ENCODE data around the gene SLCO2B1. TPM values are rescaled to one million over a fixed set of nuclear protein-coding genes. Genes with fewer than 3 reads are reported as not detected.

SLCO2B1 gene
- total RNA-seq, 1 donor = not detected

DNA sequence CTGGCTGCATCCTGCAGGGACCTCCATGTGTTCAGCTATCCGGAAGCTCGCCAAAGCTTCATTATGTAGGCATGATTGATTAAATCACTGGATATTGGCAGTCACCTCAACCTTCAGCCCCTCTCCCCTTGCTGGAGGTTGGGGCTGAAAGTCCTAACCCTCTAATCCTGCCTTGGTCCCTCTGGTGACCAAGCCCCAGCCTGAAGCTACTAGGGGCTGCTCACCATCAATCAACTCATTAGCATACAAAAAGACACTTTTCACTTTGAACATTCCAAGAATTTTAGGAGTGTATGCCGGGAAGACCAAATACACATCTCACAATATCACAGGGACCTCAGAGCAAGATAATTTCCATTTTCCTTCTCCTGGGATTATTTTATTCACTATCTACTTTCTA lies 50.9 kb downstream of the SLCO2B1 start:
- TF ChIP-seq, protein P1, sequence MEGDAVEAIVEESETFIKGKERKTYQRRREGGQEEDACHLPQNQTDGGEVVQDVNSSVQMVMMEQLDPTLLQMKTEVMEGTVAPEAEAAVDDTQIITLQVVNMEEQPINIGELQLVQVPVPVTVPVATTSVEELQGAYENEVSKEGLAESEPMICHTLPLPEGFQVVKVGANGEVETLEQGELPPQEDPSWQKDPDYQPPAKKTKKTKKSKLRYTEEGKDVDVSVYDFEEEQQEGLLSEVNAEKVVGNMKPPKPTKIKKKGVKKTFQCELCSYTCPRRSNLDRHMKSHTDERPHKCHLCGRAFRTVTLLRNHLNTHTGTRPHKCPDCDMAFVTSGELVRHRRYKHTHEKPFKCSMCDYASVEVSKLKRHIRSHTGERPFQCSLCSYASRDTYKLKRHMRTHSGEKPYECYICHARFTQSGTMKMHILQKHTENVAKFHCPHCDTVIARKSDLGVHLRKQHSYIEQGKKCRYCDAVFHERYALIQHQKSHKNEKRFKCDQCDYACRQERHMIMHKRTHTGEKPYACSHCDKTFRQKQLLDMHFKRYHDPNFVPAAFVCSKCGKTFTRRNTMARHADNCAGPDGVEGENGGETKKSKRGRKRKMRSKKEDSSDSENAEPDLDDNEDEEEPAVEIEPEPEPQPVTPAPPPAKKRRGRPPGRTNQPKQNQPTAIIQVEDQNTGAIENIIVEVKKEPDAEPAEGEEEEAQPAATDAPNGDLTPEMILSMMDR (IDR thresholded peaks at IDR 0.05; ENCODE audit: insufficient read depth, low read depth, low read length) = no peak
- H3K4me3 ChIP-seq (ENCODE audit: low read depth, low read length) = no peak overlapping the region
- no peak for DNase-seq (ENCODE audit: low read depth)

DNA sequence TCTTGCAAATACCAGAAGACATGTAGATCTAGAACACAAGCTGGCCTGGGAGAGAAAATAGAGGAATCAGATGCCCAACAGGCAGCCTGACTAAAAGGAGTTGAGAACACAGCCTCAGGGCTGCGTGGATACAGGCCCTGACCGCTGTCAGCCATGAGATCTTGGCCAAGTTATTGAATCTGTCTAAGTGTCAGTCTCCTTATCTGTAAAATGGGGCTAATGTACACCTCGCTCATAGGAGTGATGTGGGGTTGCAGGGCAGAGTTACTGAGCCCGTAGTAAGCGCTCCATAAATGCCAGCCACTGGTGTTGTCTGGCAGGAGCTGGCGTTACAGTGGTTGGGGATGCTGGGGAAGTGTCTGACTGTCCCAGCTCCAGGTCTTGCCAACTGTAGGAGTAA lies 51.3 kb downstream of the SLCO2B1 start:
- H3K4me3 ChIP-seq (ENCODE audit: low read depth, low read length) = no peak overlapping the region
- TF ChIP-seq, protein P1 (IDR thresholded peaks at IDR 0.05; ENCODE audit: insufficient read depth, low read depth, low read length) = no peak
- DNase-seq (ENCODE audit: low read depth) = no peak

DNA sequence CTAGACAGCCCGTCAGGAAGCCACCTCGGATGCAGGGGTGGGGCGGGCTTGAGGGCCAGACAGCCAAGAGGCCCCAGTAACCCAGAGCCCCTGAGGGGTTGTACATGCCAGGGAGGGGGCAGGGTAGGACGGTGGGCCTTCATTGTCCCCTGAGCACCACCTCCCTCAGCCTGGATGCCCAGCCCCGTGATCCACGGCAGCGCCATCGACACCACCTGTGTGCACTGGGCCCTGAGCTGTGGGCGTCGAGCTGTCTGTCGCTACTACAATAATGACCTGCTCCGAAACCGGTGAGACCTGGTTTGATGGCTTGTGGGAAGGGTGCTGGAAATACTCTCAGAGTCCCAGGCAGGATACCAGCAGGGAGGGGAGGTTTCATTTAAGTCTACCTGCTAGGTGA lies 52.2 kb downstream of the SLCO2B1 start:
- H3K4me3 ChIP-seq (ENCODE audit: low read depth, low read length) = no peak overlapping the region
- TF ChIP-seq, protein P1 (IDR thresholded peaks at IDR 0.05; ENCODE audit: insufficient read depth, low read depth, low read length) = no peak
- DNase-seq (ENCODE audit: low read depth) = no peak

DNA sequence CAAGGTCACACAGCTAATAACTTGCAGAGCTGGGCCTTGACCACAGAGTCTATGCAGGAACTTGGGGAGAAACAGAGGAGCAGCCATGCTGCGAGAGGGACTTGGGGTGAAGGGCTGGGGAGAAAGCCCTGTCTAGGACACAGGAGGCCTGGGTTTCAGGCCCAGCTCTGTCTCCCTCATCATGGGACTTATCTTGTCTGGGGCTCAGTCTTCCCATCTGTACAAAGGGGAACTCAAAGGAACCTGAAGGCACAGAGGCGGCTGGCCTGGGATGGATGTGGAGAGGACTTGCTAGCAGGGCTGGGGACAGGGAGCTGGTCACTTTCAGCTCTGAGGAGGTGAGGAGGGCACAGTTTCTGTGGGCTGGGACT lies 52.7 kb downstream of the SLCO2B1 start:
- H3K4me3 ChIP-seq (ENCODE audit: low read depth, low read length) = no peak overlapping the region
- DNase-seq (ENCODE audit: low read depth) = no peak
- TF ChIP-seq, protein P1 (IDR thresholded peaks at IDR 0.05; ENCODE audit: insufficient read depth, low read depth, low read length) = no peak

DNA sequence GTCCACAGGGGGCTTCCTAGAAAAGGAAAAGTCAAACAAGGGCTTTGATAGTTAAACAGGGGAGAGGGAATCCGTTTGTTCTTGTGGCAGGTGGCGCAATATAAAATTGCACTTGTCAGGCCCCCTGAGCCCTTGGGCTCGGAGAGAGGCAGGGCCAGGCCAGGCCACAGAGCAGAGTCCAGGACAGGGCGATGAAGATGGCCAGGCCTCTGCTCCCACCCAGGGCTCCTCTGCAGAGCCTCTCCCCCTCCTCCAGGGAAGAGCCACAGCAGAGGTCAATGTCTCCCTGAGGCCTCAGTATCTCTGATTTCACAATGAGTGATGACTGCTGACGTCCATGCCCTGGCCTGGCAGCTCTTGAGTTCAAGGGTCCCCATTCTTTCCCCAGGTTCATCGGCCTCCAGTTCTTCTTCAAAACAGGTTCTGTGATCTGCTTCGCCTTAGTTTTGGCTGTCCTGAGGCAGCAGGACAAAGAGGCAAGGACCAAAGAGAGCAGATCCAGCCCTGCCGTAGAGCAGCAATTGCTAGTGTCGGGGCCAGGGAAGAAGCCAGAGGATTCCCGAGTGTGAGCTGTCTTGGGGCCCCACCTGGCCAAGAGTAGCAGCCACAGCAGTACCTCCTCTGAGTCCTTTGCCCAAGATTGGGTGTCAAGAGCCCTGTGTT lies 53.2 kb downstream of the SLCO2B1 start:
- TF ChIP-seq, protein P1 (IDR thresholded peaks at IDR 0.05; ENCODE audit: insufficient read depth, low read depth, low read length) = no peak
- DNase-seq (ENCODE audit: low read depth) = no peak
- no peak overlapping the region for H3K4me3 ChIP-seq (ENCODE audit: low read depth, low read length)

DNA sequence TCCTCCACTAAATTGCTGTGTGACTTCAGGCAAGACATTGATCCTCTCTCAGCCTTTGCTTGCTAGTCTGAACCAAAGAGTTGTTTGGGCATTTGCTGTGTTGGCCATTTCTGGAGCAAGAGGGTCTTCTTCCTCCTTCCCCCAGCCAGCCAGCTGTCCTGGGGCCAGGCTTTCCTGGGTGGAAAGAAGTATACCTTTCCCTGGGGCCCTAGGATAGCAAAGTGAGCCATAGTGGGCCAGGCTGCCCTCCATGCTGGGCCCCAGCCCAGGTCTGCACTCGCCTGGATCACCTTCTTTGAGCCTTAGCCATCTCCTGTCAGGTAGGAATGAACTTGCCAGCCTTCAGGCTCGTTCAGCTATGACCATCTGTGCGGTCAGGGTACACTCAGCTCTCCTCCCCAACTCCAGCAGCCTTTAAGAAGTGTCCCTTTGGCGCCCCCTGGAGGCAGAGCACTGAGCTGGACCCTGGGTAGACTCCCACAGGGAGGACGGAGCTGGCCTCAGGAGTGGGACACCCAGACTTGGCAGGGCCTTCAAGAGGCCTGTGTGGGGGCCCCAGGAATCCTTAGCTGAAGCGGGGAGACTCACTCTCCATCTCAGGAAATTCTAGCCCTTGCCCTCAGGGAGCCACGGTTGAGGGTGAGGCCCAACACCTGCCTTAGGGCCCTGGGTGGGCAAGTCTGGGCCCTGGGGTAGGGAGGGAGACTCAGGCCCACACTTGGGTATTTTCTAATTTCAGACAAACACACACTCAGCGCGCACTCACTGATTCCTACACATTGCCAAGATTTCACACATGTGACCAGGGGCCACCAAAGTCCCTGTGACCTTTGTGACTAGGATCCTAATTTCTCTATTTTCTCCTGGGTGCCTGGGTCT lies 54.0 kb downstream of the SLCO2B1 start:
- no peak overlapping the region for H3K4me3 ChIP-seq (ENCODE audit: low read depth, low read length)
- DNase-seq (ENCODE audit: low read depth) = peak; percentile 83
- TF ChIP-seq, protein P1 (IDR thresholded peaks at IDR 0.05; ENCODE audit: insufficient read depth, low read depth, low read length) = peak; percentile 97

All from fibroblast of villous mesenchyme (primary cell).